Activated CD4-positive, alpha-beta T cell treated with anti-CD3 and anti-CD28 coated beads, Interleukin-2, amount 10 ng/mL, durations not matched to agents 7 days and 5 days (primary cell): ENCODE results near the gene URB1. TPM values are rescaled to one million over a fixed set of nuclear protein-coding genes. Genes with fewer than 3 reads are reported as not detected.

Source experiments
- CTCF ChIA-PET: fragments of 350-600 bp; sonication (Branson Sonifier 250); formaldehyde crosslinking; loops from one replicate; lab custom pipeline; 2021; ENCODE audit warnings: antibody characterized with exemption; lab: Charles Lee
- POLR2A ChIA-PET: fragments of 350-600 bp; sonication (Branson Sonifier 250); formaldehyde crosslinking; loops from one replicate; lab custom pipeline; 2021; ENCODE audit warnings: antibody characterized with exemption; lab: Charles Lee
- DNase-seq: peaks from one replicate; pipeline ENCODE4 v3.0.0-alpha.2; 2020
- H3K27ac Mint-ChIP-seq: one replicate; pipeline ENCODE4 v1.8.0; 2021; ENCODE audit warnings: mild to moderate bottlenecking, moderate library complexity, mixed read lengths
- H3K27me3 Mint-ChIP-seq: one replicate; pipeline ENCODE4 v1.8.0; 2021; ENCODE audit warnings: mixed read lengths
- H3K36me3 Mint-ChIP-seq: one replicate; pipeline ENCODE4 v1.8.0; 2021; ENCODE audit warnings: low read depth, mixed read lengths
- H3K4me1 Mint-ChIP-seq: one replicate; pipeline ENCODE4 v1.8.0; 2021; ENCODE audit warnings: mixed read lengths
- H3K4me3 Mint-ChIP-seq: one replicate; pipeline ENCODE4 v1.8.0; 2021; ENCODE audit warnings: mild to moderate bottlenecking, moderate library complexity, mixed read lengths
- H3K9me3 Mint-ChIP-seq: one replicate; pipeline ENCODE4 v1.8.0; 2021; ENCODE audit warnings: mixed read lengths
- total RNA-seq, 2 experiments: library from RNA; stranded (reverse); gene quantifications; one replicate each; pipeline ENCODE4 v1.2.3, GENCODE V29; 2021

The URB1 gene
- total RNA-seq, 2 experiments from 2014 or later: 16.3 to 16.9 TPM

DNA sequence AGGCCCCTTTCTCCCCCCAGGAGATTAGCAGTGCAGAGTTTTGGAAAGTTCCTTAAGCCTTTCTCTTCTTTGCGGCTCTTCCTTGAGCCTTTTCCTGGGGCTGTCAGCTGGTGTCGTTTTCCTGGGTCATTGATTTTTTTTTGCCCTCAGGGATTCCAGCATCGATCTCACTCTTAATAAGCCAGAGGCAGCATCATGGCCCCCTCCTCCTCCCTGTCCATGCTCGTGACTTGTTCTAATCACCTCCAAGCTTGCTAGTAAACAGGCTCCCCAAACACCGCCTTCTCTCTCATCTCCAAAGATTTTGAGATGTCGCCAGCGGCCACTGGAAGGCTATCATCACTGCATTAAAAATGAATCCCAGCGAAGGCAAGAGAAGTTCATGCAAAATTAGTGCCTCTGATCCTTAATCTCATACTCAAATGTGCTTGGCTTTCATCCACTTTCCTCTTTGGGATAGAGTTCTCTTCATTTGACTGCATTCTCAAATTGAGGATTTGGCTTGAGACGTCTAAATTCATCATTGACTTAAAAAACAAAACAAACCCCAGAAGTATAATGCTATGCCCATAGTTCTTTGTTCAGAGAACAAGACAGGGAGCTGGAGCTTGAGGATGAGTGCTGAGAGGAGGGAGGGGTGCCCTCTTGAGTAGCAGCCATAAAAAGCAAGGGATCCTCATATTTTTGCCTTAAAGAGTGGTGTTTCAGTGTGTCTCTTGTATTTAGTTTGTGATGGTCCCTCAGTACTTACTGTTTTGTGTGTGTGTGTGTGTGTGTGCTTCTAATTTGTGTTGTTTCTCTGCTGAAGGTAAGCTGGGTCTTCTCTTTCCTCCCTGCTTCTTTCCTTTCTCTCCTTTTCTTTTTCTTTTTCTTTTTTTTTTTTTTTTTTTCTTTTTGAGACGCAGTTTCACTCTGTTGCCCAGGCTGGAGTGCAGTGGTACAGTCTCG, 22.9 kb upstream of the URB1 start:
- ChIA-PET CTCF (no interaction called here), POLR2A (no interaction called here)
- Mint-ChIP-seq H3K27ac (no peak overlapping the region), H3K4me3 (no peak overlapping the region), H3K27me3 (no peaks in the 10 kb centered on the region), H3K9me3 (no peaks in the 10 kb centered on the region), H3K36me3 (no peaks in the 10 kb centered on the region), H3K4me1 (peaks cover 27% of the 10 kb centered on the region)
- DNase-seq: no peak

DNA sequence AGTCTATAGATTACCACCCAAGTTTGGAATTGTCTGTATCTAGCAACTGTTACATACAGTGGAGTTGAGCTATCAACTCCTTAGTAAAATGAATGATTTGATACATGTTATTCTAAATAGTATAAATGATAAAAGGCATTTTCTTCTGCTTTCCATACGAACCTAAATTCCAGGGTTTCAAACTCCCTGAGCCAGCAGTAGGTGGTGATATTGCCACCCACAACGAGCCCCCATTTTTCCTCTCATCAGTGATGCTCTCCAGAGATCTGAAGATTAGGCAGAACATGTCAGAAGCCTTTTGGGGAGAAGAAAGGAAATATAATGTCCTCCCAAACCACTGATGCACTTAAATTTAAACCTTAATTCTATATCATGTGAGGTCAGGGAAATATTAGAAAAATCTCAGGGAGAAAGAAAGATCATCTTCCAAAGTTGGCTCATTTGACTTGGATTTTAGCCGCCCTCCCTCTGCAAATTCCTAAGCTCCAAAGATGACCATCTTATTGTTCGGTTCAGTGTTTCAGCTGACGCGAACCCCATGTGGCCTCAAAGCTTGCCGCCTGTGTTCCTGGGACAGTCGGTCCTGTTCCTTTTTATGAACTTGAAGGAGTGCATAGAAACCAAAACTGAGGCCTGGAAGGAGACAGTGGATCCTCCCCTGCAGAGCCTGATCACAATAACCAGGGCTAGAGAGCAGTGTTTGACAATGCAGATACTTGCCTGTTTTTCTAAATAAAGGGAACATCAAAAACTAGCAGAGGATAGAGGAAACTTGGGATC, 22.0 kb upstream of the URB1 start:
- H3K4me1 Mint-ChIP-seq: peaks cover 33% of the 10 kb centered on the region

DNA sequence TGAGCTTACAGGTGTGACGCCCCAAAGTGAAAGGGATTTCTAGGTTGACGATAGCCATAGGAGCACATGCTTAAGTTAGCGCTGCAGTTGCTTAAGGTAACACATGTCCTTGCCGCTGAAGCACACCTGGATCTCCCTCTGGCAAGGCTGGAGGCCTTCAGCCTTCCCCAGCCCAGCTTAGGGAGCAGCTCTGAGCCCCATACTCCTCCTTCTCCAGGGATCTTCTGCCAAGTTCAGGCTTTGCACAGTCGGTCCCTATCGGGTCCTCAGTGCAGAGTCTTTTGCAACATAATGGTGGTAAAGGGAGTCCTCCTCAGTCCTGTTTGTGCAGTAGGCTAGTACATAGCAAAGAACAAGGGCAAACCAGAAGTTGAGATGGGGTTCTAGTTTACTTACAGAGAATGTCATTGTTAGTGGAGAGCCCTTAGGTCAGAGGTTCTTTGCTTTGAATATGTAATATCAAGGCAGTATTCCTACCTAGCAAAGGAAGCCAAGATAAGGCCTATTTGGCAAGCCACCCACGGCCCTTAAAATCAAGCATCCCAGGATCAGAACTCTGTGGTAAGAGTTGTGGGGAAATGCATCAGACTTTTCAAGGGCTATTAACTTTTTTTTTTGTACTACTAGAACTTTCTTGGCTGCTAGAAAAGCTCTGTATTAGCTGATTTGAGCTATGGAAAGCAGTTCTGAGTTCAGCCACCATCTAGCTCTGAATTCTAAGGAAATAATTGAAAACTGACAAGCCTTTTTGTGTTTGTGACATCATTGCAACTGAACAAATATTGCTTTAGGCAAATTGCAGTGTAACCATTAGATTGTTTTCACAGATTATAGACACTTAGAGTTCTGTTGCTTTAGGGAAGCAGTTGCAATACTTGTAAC, 21.1 kb upstream of the URB1 start:
- H3K27me3 Mint-ChIP-seq: no peaks in the 10 kb centered on the region
- no peaks in the 10 kb centered on the region for H3K9me3 Mint-ChIP-seq
- H3K36me3 Mint-ChIP-seq: no peaks in the 10 kb centered on the region
- CTCF ChIA-PET: interaction anchor here (0.6 to 1.3 kb wide), 3 partner anchors 61 to 195 kb away, joined by 3 read pairs; no protein-coding TSS in a partner anchor
- DNase-seq: no peak
- peak overlapping the region; percentile 79 for H3K4me3 Mint-ChIP-seq
- H3K27ac Mint-ChIP-seq: no peak overlapping the region
- POLR2A ChIA-PET: no interaction called here
- peaks cover 35% of the 10 kb centered on the region for H3K4me1 Mint-ChIP-seq

More for the DNA sequence above, 22.0 kb upstream of the URB1 start:
- Mint-ChIP-seq H3K27me3 (no peaks in the 10 kb centered on the region), H3K27ac (no peak overlapping the region), H3K4me3 (no peak overlapping the region), H3K9me3 (no peaks in the 10 kb centered on the region), H3K36me3 (no peaks in the 10 kb centered on the region)
- POLR2A ChIA-PET: no interaction called here
- CTCF ChIA-PET: interaction anchor here (0.9 to 1.3 kb wide), 2 partner anchors 155 to 194 kb away, joined by 3 read pairs; no protein-coding TSS in a partner anchor
- no peak for DNase-seq

DNA sequence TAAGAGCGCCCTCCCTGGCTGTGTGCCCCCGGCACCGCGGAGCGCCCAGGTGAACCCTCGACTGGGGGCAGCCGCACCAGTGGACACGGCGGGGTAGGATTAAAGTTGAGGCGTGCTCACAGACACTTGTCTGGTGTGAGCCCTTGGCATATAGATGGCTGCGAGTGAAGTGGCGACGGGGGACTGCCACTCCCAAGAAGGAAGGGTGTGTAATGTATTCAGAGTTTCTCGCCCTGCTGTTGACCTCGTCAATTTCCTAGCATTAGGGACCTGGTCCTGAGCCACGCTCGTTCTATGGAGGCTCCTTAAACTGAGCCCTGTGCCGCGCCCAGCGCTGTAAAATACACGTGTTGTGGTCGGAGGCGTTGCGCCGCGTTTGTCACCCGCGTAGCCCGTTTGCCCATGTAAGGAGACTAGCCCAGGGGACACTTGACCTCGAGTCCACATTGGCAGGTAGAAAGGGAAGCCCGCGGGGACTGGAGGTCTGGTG, 20.2 kb upstream of the URB1 start:
- peaks cover 39% of the 10 kb centered on the region for H3K4me1 Mint-ChIP-seq
- H3K9me3 Mint-ChIP-seq: no peaks in the 10 kb centered on the region
- POLR2A ChIA-PET: no interaction called here
- no peak for DNase-seq
- H3K36me3 Mint-ChIP-seq: no peaks in the 10 kb centered on the region
- H3K27ac Mint-ChIP-seq: peak overlapping the region; percentile 88
- no peaks in the 10 kb centered on the region for H3K27me3 Mint-ChIP-seq
- H3K4me3 Mint-ChIP-seq: peak overlapping the region; percentile 79
- CTCF ChIA-PET: interaction anchor here (0.6 kb wide), 1 partner anchor 157 kb away, joined by 3 read pairs; no protein-coding TSS in a partner anchor

DNA sequence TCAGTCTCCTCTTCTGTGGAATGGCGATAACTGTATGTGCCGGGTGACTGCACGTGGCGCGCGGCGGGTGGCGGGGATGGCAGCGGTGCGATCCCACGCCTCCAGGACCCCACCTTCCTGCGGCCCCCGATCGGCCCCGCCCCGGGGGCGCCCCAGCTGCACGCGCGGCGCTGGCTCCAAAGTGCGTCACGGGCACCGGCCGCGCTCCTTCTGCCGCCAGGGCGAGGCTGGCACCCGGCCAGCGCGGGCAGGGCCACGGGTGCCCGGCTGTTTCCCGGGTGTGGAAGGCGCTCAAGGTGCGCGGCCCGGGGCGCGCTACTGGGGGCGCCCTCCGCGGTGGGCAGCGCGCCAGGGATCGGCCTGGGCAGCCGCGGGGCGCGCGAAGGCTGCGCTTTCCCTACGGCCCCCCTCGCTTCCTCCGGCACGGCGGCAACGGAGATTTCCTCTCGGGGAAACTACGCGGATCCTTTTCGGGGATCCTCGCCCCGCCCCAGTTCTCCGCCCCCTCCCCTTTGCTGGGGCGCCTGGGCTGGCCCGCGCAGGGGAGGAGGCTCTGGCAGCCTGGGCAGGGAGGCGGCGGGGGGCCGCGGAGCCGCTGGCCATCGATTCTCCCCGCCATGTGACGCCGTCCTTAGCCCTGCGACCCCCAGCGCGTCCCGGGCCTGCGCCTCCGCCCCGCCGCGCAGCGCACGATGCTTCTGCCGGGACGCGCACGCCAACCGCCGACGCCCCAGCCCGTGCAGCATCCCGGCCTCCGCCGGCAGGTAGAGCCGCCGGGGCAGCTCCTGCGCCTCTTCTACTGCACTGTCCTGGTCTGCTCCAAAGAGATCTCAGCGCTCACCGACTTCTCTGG, 19.6 kb upstream of the URB1 start, which contains the start of gene EVA1C:
Gene EVA1C, plus strand, starts transcription at position 545 of the 853 bp plus-strand sequence. Its CDS starts 148 bp downstream, at position 693.
- Mint-ChIP-seq H3K27me3 (no peaks in the 10 kb centered on the region), H3K4me3 (peak within 1 kb of the TSS; percentile 91), H3K36me3 (no peaks in the 10 kb centered on the region), H3K27ac (peak within 1 kb of the TSS; percentile 94), H3K4me1 (peaks cover 43% of the 10 kb centered on the region), H3K9me3 (no peaks in the 10 kb centered on the region)
- DNase-seq: peak; percentile 57
- ChIA-PET POLR2A (interaction anchor here (0.5 to 0.6 kb wide), 2 partner anchors 50 to 690 kb away, joined by 3 read pairs; no protein-coding TSS in a partner anchor), CTCF (interaction anchor here (0.6 to 1.9 kb wide), 4 partner anchors 9 to 158 kb away, joined by 3 to 7 read pairs (median 5); no protein-coding TSS in a partner anchor)

DNA sequence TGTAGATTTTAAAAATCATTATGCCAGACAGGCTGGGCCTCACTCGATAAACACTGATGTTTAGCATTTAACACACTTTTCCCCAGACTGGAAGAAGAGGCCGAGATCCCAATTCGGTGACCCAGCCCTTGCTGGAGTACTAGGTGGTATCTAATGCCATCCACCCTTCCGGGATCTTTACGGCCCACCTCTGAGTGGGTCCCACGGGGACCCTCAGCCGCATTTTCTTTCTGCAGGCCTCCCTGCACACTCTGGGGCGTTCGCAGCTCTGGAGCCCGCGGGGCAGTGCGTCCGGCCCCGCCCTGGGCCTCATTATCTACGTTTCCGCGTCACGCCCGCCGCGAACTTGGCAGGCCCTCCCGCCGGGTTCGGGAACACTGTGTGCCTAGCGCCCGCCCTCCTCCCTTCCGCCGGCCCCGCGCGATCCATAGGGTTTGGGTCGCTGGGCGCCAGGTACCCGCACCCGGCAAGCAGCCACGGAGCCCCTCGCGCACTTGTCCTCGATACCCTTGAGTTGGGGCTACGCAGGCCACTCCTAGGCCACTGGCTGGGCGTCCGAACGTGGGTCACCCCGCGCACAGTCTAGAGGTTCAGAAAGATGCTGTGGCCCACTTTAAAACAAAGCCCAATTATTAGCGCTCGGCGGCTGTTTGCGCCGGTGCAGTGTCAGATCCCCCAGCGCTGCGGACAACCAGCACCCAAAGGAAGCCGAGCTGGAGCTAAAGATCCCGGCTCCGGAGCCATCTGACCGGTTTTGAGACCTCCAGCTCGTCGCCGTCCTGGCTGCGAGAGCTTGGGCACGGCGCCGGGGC, 18.7 kb upstream of the URB1 start:
- Mint-ChIP-seq H3K27ac (peak overlapping the region; percentile 94), H3K36me3 (no peaks in the 10 kb centered on the region), H3K4me1 (peaks cover 43% of the 10 kb centered on the region), H3K9me3 (no peaks in the 10 kb centered on the region), H3K4me3 (peak overlapping the region; percentile 91), H3K27me3 (no peaks in the 10 kb centered on the region)
- ChIA-PET POLR2A (interaction anchor here (0.6 kb wide), 1 partner anchor 691 kb away, joined by 3 read pairs; no protein-coding TSS in a partner anchor), CTCF (interaction anchor here (0.6 to 1.9 kb wide), 3 partner anchors 8 to 20 kb away, joined by 4 to 7 read pairs (median 6); no protein-coding TSS in a partner anchor)
- DNase-seq: peak; percentile 70

DNA sequence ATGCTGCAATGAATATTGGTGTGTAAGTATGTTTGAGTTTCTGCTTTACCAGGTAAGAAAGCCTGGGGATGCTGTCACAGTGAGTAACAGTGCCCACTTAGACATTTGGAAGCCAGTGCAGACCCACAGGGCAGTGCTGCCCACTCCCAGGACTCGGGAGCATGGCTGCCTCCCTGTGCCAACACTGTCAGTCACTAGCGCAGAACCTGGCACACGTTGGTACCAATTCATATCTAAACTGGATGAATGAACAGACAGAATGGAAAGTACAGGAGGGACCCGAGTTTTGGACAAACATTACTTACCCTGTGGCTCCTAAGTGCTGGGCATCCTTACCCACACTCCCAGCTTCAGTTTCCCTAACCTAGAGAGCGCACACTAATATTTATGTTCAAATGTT, 18.1 kb upstream of the URB1 start:
- no peaks in the 10 kb centered on the region for H3K36me3 Mint-ChIP-seq
- peak overlapping the region; percentile 91 for H3K4me3 Mint-ChIP-seq
- ChIA-PET CTCF (interaction anchor here (0.7 to 1.9 kb wide), 2 partner anchors 7 to 361 kb away, joined by 3 to 7 read pairs; partner anchors contain the start of gene PAXBP1), POLR2A (interaction anchor here (0.7 kb wide), 1 partner anchor 1157 kb away, joined by 3 read pairs; no protein-coding TSS in a partner anchor)
- no peaks in the 10 kb centered on the region for H3K27me3 Mint-ChIP-seq
- H3K9me3 Mint-ChIP-seq: no peaks in the 10 kb centered on the region
- H3K4me1 Mint-ChIP-seq: peaks cover 43% of the 10 kb centered on the region
- DNase-seq: no peak
- H3K27ac Mint-ChIP-seq: peak overlapping the region; percentile 94

DNA sequence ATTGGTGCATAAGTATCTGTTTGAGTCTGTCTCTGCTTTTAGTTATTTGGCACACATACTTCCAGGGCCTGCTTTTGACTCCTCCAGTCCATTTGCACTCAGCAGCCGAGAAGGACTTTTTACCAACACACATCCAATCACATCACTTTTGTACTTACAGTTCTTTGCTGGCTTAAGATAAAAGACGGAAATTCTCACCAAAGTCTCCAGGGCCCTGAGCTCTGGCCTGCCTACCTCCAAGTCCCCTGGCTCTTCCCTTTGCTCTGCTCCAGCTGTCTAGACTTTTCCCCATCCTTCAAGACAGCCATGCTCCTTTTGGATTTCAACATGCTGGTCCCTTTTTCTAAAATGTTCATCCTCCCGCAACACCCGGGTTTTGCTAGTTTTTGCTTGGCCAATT, 17.5 kb upstream of the URB1 start:
- DNase-seq: no peak
- Mint-ChIP-seq H3K4me3 (peak overlapping the region; percentile 14), H3K27me3 (no peaks in the 10 kb centered on the region), H3K4me1 (peaks cover 42% of the 10 kb centered on the region), H3K27ac (no peak overlapping the region), H3K36me3 (no peaks in the 10 kb centered on the region), H3K9me3 (no peaks in the 10 kb centered on the region)
- ChIA-PET POLR2A (interaction anchor here (0.7 kb wide), 1 partner anchor 1158 kb away, joined by 3 read pairs; no protein-coding TSS in a partner anchor), CTCF (interaction anchor here (0.7 kb wide), 1 partner anchor 361 kb away, joined by 3 read pairs; the partner anchor contains the start of gene PAXBP1)

DNA sequence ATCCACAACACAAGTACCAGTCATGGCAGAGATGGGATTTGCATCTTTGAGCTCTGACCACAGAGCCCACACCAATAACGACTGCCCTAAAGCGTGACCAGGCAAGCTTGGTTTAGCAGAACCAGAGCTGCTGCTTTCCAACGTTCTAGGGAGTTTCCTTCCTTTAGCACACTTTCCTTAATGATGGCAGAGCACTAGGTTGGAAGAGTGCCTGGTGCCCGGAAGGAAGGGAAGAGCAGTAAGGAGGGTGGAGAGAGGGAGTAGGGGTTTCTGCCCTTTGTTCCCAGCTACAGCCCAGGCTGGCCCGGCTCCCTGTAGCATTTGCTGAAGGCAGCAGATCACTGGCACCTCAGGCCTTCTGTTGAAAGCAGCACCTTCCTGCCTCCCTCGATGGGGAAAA, 13.6 kb upstream of the URB1 start:
- no peak for DNase-seq
- Mint-ChIP-seq H3K4me1 (peaks cover 32% of the 10 kb centered on the region), H3K4me3 (no peak overlapping the region), H3K36me3 (no peaks in the 10 kb centered on the region), H3K27me3 (no peaks in the 10 kb centered on the region), H3K9me3 (no peaks in the 10 kb centered on the region), H3K27ac (no peak overlapping the region)
- POLR2A ChIA-PET: interaction anchor here (0.6 kb wide), 1 partner anchor 39 kb away, joined by 6 read pairs; no protein-coding TSS in a partner anchor
- CTCF ChIA-PET: interaction anchor here (2.0 kb wide), 1 partner anchor 195 kb away, joined by 9 read pairs; no protein-coding TSS in a partner anchor

DNA sequence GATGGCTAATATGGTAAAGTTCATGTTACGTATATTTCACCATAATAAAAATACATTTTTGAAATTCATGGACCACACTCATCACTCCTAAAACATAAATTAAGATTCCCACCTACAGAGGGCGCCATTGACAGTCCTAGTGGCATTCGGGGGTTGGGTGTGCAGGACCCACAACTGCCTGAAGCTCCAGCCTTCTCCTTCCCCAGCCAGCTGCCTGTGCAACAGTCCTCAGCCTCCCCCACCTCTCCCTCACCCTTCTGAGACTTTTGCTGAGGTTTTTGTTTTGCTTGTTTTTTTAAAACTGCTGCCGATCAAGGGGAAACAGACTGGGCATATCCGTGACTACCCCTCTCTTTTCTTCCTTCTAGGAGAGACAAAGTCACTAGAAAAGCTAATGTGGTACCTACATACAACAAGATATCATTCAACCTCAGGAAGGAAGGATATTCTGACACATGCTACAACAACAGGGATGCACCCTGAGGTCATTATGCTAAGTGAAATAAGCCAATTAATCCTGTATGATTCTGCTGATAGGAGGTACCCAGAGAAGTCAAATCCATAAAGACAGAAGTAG, 10.5 kb upstream of the URB1 start:
- Mint-ChIP-seq H3K9me3 (no peaks in the 10 kb centered on the region), H3K27ac (no peak overlapping the region), H3K27me3 (peaks cover 10% of the 10 kb centered on the region), H3K36me3 (no peaks in the 10 kb centered on the region), H3K4me3 (no peak overlapping the region), H3K4me1 (peaks cover 15% of the 10 kb centered on the region)
- ChIA-PET POLR2A (interaction anchor here (0.6 kb wide), 1 partner anchor 198 kb away, joined by 3 read pairs; no protein-coding TSS in a partner anchor), CTCF (interaction anchor here (0.6 to 3.1 kb wide), 7 partner anchors 8 to 209 kb away, joined by 3 to 10 read pairs (median 5); partner anchors contain the start of gene CFAP298)
- peak; percentile 76 for DNase-seq
